RPMI7951 (cell line): ENCODE results near the gene CHST10. TPM values are rescaled to one million over a fixed set of nuclear protein-coding genes. Genes with fewer than 3 reads are reported as not detected.

Experiments
- DNase-seq: peaks from one replicate; pipeline ENCODE4 v3.0.0-alpha.2; 2012; ENCODE audit warnings: low read depth
- total RNA-seq: library from RNA; depleted of rRNA; stranded (reverse); fragments of >200 nt; shearing (Covaris generic); gene quantifications from 2 replicates; pipeline ENCODE4 v1.2.3, GENCODE V29; 2014

Gene CHST10
- total RNA-seq, 1 experiment from 2014 or later, result 24.0 TPM

DNA sequence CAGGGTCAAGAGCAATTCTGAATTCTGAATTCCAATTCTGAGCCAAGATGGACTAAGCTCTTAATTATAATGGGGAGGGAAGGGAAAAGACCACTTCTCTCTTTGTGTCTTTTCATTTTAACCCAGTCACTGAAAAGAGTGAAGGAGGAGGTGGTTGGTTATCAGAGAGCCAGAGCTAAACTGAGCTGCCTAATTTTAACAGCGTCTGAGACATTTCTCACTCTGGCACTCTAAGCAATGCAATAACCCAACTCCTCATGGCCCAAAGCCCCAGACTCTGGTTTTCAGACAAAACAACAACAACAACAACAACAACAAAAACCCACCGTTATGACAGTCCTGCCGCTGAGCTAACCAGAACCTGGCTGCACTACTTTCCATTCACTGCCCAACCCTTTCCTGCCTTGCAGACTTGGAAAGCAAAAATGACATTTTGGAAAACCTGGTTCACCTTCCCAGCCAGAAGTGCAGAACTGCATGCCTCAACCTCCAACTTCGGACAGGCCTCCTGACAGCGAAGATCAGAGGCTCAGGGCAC lies 1.0 kb downstream of the CHST10 start:
- no peak for DNase-seq

DNA sequence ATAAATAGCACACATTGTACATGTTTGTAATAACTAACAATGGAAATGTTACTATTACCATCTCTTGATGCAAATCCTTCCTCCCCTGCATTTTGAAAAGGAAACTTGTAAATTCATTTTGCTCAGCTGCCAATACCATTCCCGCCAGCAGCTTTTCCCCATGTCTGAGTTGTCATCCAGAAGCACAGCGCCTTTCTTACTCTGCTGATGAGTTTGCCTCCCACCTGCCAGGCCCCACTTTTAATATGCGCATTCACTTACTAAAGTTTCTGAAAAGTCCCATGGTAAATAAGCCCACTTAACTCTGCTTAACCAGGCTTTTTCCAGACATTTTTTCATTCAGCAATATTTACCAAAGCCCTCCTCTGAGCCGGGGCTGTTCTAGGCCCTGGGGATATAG lies 3.9 kb downstream of the CHST10 start:
- no peak for DNase-seq

DNA sequence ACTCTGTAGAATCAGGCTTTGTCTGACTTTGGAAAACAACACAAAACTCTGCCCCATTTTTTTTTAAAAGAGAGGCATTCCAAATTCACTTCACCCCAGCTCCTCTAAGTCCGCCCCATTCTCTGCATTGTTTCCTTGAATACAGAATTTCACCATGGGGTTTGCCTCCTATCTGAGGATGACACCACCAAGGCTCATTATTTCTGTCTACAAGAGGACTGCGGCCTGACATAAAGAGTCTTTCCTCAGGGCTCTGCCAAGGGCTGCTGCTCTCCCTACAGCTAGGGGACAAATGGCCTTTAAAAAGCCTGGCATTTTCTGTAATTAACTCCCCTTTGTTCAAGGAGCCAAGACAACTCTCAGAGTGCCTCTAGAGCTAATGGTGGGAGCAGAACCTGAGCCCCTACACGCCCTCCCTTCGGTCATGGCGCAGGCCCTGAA lies 4.6 kb downstream of the CHST10 start:
- no peak for DNase-seq

DNA sequence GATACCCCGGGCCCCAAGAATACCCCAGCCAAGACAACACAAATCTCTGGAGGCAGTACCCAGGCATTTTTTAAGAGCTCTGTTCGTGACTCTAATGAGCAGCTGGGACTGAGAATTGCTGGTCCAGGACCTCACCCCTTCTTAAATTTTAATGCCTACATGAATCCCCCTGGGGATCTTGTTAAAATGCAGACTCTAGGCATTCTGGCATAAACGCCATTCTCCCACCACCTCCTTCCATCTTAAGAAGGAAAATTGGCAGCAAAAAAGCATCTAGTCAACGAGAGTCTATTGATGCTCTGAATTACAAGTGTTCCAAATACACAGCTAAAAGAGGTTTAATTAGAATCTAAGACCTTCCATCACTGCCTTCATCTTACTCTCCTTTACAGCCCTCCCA lies 5.0 kb downstream of the CHST10 start:
- DNase-seq, result no peak

DNA sequence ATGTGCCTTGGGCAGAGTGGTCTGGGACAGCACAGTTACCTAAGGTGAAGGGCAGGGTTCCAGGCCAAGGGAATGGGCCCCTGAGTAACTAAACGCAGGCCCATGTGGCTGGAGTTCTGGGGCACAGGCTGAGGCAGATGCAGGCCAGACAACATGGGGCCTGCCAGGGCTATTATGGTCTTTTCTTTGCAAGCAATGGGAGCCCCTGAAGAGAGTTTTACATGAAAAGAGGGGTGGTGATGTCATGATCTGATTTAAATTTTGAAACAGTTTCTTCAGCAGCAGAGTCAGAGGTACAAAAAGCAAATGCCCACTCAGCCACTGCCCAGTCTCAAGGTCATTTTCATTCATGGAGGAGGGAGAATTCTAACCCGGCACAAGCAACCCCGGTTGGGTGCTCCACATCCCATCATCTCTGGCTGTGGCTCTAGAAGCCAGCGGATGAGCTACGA lies 5.6 kb downstream of the CHST10 start:
- no peak for DNase-seq

DNA sequence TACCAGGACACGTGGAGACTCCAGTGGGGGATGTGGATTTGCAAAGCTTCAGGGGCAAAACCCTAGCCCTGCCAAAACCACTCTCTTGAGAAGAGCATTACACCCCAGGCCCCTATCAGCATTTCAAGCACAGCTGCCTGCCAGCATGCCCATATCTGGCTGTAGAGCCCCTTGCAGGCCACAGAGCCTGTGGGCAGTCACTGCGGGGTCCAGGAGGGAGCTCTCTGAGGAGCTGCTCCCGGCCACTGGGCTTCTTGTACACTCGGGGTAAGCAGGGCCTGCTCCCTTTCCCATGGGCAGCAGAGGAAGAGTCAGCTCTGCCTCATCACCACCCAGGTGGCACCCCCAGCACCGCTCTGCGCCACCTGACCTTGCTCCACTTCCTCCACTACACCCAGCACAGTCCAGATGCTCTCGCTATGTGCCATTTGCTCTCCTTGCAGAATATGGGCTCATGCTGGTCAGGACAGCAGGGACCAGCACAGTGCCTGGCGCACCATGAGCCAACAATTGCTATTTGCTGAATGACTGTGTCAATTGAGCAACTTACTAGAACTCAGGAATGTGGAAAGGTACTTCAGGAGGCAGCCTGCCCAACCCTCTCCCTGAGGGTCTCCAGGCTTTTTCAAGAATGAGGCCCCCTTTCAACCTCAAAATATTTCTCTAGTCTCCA lies 7.4 kb downstream of the CHST10 start:
- no peak for DNase-seq

DNA sequence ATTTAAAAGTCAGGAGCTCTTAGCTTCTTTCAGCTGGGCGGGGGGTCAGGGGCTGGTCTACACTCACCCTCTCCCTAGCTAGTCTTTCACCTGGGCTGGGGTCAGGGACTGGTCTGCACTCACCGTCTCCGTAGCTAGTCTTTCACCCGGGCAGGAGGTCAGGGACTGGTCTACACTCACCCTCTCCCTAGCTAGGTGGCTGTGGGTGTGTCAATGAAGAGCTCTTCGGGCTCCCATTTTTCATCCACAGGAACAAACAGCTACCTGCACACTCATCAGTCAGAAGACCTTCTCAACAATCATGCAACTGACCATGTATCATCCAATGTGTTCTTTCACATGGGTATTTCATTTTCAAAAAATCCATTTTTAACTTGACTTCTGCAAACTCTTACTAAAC lies 8.0 kb downstream of the CHST10 start:
- no peak for DNase-seq

DNA sequence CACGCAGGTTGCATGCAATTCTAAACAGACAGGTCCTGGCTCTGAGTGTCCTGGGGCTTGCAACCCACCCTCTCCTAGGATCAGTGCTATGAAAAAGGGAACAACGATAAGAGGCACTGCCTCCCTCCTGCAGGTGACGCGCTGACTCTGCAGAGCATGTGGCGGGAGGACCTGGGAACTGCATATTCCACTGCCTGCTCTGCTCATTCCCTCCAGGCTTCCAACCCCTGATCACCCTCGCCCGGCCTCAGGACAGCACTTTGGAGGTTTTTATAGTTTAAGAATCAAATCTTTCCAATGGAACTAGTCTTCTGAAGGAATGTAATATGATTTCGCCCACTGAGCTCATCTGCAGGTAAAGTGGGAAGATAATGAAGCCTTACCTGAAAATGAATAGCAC lies 8.5 kb downstream of the CHST10 start:
- no peak for DNase-seq

DNA sequence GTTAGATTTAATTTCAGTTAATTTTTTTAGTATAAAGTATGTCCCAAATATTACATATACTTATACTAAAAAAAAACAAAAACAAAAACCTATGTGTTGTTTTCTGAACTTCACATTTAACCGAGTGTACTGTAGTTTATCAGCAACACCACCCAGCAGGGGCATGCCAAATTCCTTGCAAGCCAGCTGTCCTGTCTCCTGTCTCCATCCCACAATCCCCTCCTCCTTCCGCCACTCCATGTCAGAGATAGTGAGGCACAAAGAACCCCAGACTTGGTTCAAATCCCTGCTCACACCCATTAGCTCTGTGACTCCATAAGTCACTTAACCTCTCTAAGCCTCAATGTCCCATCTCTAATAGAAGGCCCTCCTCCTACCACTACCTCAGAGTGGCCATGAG lies 9.4 kb downstream of the CHST10 start:
- DNase-seq, result no peak

DNA sequence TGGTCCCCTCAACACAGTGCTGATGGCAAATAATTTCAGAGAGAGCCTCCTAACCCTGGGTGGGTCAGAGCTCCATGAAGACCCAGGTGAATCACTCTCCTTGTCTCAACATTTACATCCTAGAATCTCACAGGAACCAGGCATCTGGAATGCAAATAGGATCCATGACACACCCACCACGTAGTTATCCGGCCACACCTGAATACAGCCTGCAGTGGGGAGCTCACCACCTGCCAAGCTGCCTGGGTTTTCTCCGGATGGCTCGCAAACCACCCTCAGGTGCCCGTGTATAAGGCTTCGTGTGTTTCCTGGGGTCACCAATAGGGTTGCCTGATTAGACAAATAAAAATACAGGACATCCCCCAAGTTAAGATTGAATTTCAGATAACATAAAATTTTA lies 9.9 kb downstream of the CHST10 start:
- no peak for DNase-seq

DNA sequence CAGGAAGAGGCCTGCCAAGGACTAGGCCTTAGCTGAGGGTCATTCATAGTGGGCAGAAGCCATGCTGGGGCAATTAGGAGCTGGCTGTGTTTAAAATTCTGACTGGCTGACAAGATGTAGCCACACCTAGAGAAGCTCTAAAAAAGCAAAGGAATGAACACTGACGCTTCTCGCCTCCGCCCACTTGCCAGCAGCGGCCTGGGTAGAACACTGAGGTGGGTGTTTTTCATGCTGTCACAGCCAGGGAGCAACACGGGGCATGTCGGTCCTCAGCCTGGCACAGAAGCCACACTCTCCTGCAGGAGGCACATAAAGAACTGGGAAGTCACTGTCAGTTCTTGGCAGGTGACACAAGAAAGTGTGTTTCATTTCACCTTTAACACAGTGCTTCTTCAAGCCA lies 10.4 kb downstream of the CHST10 start:
- no peak for DNase-seq

DNA sequence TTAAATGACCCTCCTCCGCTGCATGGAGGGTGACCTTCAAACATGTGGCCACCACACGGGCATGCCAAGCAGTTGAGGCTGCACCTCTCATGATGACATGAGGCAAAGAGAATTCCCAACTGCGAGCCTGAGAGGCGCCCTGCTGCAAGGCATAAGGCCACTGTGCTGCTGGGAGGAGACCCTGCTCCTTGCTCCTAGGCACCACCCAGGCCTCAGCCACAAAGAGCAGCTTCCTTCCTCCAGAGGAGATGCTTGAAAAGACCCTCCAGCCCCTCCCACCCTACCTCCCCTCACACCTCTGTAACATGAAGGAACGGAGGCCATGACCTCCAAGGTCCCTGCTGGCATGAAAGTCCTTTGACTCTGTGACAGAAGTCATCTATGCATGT lies 11.4 kb downstream of the CHST10 start:
- no peak for DNase-seq

DNA sequence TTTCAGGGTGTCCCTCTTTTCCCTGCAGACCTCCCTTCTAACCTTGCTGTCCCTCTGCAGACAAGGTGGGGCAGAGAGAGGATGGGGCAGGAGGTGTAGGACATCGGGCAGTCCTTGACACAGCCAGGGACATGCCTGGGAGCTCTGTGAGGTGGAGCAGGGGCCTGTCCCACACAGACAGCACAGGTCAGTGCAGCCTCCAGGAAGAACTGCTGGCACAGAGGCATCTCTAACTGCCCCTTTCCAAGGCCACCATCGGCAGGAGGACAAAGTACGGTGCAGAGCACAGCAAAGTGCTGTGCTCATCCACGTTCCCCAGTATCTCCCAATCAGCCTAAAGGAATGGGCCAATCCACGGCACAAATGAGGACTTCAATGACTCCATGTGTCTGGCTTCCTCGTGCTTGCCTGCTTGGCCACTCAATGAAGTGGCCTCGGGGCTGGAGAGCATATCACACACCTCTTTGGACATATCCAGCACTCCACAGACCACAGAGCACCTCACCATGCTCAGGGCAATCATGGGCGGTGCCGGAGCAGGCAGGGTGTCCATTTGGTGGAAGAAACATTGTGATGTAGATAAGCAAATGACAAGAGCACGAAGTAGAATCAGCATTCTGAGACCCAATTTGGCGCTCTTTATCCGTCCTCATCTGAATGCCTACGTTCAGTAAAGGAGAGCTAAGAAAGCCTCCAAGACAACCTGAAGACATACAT lies 11.9 kb downstream of the CHST10 start:
- no peak for DNase-seq

DNA sequence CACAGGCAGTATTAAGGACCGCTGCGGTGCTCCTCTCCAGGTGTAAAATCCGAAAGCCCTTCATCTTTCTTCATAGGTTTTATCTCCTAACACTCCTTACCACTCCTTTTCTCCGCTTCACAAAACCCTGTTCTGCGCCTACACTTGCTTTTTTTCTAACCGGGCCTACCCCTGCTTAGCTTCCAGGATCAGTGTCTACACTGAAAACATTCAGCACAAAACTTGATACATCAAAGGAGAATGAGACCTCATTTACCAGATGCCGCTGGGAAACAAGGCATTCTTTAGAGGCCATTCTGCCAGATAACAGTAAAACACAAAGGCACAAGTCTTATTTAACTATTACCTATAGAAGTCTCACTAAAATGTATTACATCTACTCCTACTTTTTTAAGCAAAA lies 13.1 kb downstream of the CHST10 start:
- no peak for DNase-seq

DNA sequence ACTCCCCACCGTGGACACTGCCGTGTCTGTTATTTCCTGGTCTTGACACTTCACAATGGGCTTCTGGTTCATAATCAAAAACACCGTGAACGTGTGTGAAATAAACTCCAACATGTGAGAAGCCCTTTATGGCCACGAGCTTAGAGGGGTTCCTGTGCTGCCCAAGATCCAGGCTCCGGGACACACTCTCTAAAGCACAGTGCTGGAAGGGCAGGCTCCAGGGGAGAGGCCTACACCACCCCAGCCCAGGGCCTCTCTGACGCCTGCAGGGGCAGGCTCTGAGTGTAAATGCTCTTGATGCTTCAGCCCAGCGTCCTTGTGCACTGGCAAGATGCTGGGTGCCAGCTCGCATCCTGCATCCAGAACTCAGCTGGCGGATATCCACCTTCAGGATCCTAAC lies 13.7 kb downstream of the CHST10 start:
- DNase-seq, result no peak

DNA sequence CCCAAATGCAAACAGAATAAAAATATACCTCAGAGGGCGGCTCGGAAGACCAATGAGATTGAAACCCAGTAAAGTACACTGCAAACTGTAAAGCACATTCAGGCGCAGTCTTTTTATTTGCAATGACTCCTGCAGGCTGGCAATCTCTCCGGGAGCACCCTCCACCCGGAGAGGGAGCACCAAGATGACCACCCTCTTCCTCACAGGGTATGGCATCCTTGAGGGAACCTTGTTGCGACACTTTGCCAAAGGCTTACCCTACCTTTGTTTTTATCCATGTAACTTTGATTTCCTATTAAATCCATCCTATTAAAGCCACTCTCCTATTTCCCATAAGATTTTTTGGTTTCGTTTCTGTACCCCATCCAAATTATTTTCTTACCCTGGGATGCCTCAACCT lies 16.2 kb downstream of the CHST10 start:
- no peak for DNase-seq

DNA sequence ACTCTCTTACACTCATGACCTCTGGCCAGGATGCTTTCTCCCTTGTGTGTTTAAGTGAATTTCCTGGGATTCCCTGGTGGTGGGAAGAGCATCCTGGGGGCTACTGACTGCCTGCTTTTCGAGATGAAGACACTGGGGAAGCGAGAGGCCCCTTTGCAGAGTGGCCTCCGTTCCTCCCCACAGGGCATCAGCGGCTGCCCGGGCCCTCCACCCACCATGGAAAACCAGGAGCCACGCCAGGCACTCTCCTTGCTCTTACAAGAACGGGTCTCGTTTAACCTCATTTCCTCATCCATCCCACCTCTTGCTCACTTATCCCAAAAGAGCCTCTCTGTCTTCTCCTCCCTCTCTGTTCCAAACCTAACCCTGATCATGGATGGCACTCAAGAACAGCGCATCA lies 17.8 kb downstream of the CHST10 start:
- no peak for DNase-seq

DNA sequence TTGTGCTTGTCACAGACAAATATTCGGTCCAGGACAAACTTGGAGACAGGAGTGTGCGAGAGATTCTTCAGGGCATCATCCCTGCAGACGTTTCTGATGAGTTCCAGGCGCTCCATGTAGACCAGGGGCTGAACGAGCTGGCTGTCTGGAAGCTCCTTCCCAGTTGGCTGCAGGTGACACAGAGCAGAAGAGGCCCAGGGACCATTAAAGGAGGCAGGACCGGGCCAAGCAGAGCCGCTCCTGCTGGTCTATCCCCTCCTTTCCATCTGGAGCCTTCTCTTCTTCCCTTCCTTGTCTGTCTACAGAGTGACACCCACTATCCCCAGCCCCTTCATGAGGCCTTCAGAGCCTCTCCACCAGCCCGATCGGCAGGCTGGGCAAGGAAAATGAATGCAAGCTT lies 19.5 kb downstream of the CHST10 start:
- no peak for DNase-seq

DNA sequence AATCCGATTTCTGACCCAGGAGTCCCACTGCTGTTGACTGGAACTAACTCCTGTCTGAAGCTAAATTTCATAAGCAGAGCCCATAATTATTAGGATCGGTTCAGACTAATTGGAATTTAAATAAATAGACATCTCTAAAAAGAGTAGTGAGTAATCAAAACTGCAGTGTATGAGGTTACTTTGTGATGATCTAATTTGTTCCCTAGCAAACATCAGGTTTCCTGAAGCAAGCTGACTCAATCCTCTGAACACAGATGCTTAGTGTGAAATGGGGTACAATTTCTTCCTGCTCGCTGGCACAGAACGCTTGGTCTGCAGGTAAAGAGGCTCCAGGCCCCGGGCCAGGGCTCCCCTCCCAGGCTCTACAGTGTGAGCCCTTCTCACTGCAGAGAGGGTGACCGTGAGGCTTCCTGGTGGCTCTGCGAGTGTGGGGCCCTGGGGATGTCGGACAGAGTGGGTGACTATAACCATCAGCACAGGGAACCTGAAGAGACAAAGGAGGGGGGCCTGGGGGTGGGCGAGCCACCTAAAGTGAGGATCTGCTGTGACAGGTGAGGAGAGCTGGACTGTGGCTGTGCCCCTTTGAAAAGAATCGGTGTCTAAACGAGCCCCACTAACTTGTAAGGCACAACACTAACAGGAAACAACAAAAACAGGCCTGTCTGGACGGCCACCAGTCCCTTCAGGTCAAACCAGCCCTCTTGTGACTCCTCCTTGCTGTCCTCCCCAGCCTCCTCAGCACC lies 20.2 kb downstream of the CHST10 start:
- no peak for DNase-seq

DNA sequence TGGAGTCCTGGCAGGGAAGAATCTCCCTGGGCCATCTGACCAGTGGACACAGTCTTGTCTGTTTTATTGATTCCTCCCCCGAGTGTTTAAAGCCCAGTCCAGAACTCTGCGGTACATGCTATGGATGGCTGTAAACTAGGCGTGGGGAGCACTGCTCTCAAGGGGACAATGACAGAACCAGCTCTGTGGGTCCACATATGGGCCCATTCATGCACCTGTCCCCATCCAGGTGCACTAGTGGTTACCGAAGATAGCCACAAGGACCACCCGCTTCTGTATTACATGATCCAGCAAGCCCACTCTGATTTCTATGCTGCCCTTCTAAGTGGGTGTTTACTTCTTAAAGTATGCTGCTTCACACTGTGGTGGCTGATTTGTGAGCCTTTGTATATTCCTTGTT lies 21.0 kb downstream of the CHST10 start:
- no peak for DNase-seq

DNA sequence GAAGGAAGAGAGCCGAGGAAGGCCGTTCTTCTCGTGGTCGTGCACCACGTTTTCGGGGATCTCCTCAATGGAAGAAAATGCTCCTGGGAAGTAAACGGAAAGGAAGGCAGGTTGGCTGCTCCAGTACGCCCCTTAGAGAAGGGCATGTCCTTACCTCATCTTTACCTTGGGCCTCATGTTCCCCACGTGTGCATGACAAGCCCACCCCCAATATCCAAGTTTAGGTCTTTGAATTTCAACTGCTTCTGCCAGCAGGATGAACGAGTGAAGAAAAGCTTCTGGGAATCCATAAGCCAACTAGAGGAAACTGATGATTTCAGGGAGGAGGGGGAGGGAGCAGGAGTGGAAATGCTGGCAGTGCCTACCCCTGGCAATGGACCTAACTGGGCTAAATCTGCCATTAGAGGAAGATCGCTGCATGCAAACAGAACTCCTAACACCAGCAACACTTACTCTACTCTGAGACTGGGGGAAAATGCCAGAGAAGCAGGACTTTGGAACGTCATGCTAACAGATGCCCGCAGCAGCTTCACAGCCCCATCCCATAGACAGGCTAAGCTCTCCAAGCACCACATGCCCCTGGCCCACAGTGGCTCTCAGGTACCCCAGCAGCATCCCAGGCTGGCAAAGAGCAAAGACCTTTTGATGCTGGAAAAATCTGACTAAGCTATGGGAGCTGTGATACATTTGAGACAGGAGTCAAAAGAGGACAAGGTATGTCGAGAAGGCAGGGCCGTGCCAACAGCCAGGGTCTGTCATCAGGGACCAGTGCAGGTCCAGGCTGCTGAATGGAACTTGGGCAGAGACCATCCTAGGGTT lies 21.7 kb downstream of the CHST10 start:
- DNase-seq, result no peak

DNA sequence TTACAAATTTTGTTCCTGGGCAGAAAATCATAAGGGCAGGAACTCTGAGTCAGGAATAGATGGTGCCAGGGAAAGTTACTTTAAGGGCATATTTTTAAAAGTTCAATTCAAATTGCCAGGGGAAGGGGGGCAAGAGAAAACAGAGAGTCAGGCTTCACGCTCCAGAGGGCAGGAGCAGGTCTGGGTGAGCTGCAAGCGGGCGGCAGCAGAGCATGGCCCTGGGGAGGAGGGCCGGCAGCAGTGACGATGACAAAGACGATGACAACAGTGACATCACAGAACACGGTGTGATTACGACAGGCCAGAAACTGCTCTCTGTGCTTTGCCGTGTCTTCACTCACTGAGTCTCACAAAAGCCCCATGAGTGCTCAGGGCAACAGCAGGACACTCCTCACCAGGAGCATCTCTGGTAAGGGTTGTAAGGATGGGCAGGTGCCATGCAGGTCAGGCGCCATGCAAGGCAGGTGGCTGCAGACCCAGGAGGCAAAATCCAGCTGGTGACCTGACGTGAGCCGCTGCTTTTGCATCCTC lies 23.3 kb downstream of the CHST10 start:
- no peak for DNase-seq
